Liver (tissue), 9 donors: ENCODE data around the gene RERE. TPM values are rescaled to one million over a fixed set of nuclear protein-coding genes. Genes with fewer than 3 reads are reported as not detected.

ENCODE experiments used
- DNase-seq: peaks from one replicate; pipeline ENCODE4 v3.0.0-alpha.2; 2017; ENCODE audit warnings: low spot score
- H3K27ac ChIP-seq, 2 donors: one replicate each; pipeline ENCODE4 v1.7.0; 2013; ENCODE audit warnings: inconsistent platforms in 2 of 2, low read length in 2 of 2, control low read depth in 1 of 2, low read depth in 1 of 2, mild to moderate bottlenecking in 1 of 2
- H3K27me3 ChIP-seq, 4 donors: one replicate each; pipeline versions ENCODE4 v1.6.1 to v1.7.0; 2013; ENCODE audit warnings: low read length in 3 of 4, inconsistent platforms in 1 of 4, mild to moderate bottlenecking in 1 of 4, moderate library complexity in 1 of 4; ENCODE audit not compliant: control insufficient read depth in 4 of 4, insufficient read depth in 4 of 4
- H3K36me3 ChIP-seq, 4 donors: one replicate each; pipeline versions ENCODE4 v1.6.1 to v1.7.0; 2013; ENCODE audit warnings: low read length in 3 of 4, mild to moderate bottlenecking in 3 of 4, low read depth in 1 of 4, moderate library complexity in 1 of 4; ENCODE audit not compliant: control insufficient read depth in 4 of 4, insufficient read depth in 3 of 4
- H3K4me1 ChIP-seq, 4 donors: one replicate each; pipeline versions ENCODE4 v1.6.1 to v1.7.0; 2013; ENCODE audit warnings: low read length in 3 of 4, mild to moderate bottlenecking in 3 of 4, moderate library complexity in 1 of 4; ENCODE audit not compliant: control insufficient read depth in 4 of 4, insufficient read depth in 4 of 4
- H3K4me3 ChIP-seq, 3 donors: one replicate each; pipeline versions ENCODE4 v1.6.1 to v1.7.0; 2013; ENCODE audit warnings: low read length in 3 of 3, control low read depth in 1 of 3, low read depth in 1 of 3, mild to moderate bottlenecking in 1 of 3
- H3K9ac ChIP-seq, 2 donors: one replicate each; pipeline ENCODE4 v1.7.0; 2013; ENCODE audit warnings: low read length in 2 of 2, mild to moderate bottlenecking in 2 of 2, moderate library complexity in 2 of 2, control low read depth in 1 of 2, low read depth in 1 of 2
- H3K9me3 ChIP-seq, 4 donors: one replicate each; pipeline versions ENCODE4 v1.6.1 to v1.7.0; 2013; ENCODE audit warnings: low read length in 3 of 4; ENCODE audit not compliant: control insufficient read depth in 4 of 4
- ATF3 ChIP-seq: IDR thresholded peaks from 2 replicates; pipeline ENCODE4 v1.6.1; 2016; ENCODE audit warnings: antibody characterized with exemption
- CTCF ChIP-seq: fragments of 150-350 bp; IDR thresholded peaks from 2 replicates; pipeline ENCODE4 v1.5.1; 2017; ENCODE audit warnings: improper control_type of control experiment, low read depth, low read length; ENCODE audit not compliant: missing input control
- EGR1 ChIP-seq, 2 donors: IDR thresholded peaks; 2 replicates each; pipeline ENCODE4 v1.6.1; 2016 to 2018; ENCODE audit warnings: antibody characterized with exemption in 2 of 2, low read depth in 2 of 2
- FOXA1 ChIP-seq: IDR thresholded peaks from 2 replicates; pipeline ENCODE4 v1.6.1; 2016; ENCODE audit warnings: antibody characterized with exemption
- FOXA2 ChIP-seq: IDR thresholded peaks from 2 replicates; pipeline ENCODE4 v1.6.1; 2016; ENCODE audit warnings: antibody characterized with exemption
- GABPA ChIP-seq, 2 donors: IDR thresholded peaks in 1 of 2; conservative IDR thresholded peaks in 1 of 2; 2 replicates each; pipeline ENCODE4 v1.6.1; 2016; ENCODE audit warnings: antibody characterized with exemption in 2 of 2, mild to moderate bottlenecking in 1 of 2, moderate library complexity in 1 of 2
- HNF4A ChIP-seq, 2 donors: conservative IDR thresholded peaks; 2 replicates each; pipeline ENCODE4 v1.6.1; 2016; ENCODE audit warnings: antibody characterized with exemption in 2 of 2, mild to moderate bottlenecking in 2 of 2
- HNF4G ChIP-seq: IDR thresholded peaks from 2 replicates; pipeline ENCODE4 v1.6.1; 2016; ENCODE audit warnings: antibody characterized with exemption
- JUND ChIP-seq, 2 donors: IDR thresholded peaks; 2 replicates each; pipeline ENCODE4 v1.6.1; 2016; ENCODE audit warnings: antibody characterized with exemption in 2 of 2
- MAX ChIP-seq: IDR thresholded peaks from 2 replicates; pipeline ENCODE4 v1.6.1; 2016; ENCODE audit warnings: antibody characterized with exemption
- NR2F2 ChIP-seq: IDR thresholded peaks from 2 replicates; pipeline ENCODE4 v1.6.1; 2016; ENCODE audit warnings: antibody characterized with exemption
- RAD21 ChIP-seq, 2 donors: IDR thresholded peaks; 2 replicates each; pipeline ENCODE4 v1.6.1; 2016; ENCODE audit warnings: antibody characterized with exemption in 2 of 2, mild to moderate bottlenecking in 2 of 2
- REST ChIP-seq: IDR thresholded peaks from 2 replicates; pipeline ENCODE4 v1.6.1; 2016; ENCODE audit warnings: antibody characterized with exemption, mild to moderate bottlenecking
- RXRA ChIP-seq, 2 donors: IDR thresholded peaks; 2 replicates each; pipeline ENCODE4 v1.6.1; 2017 to 2018; ENCODE audit warnings: antibody characterized with exemption in 2 of 2, mild to moderate bottlenecking in 1 of 2
- SP1 ChIP-seq: IDR thresholded peaks from 2 replicates; pipeline ENCODE4 v1.6.1; 2018; ENCODE audit warnings: antibody characterized with exemption, mild to moderate bottlenecking
- TAF1 ChIP-seq: conservative IDR thresholded peaks from 2 replicates; pipeline ENCODE4 v1.6.1; 2016; ENCODE audit warnings: antibody characterized with exemption, mild to moderate bottlenecking
- YY1 ChIP-seq: IDR thresholded peaks from 2 replicates; pipeline ENCODE4 v1.6.1; 2016; ENCODE audit warnings: antibody characterized with exemption, mild to moderate bottlenecking
- ZBTB33 ChIP-seq: IDR thresholded peaks from 2 replicates; pipeline ENCODE4 v1.6.1; 2016; ENCODE audit warnings: antibody characterized with exemption
- WGBS: extraction: QIAGEN DNeasy Blood & Tissue Kit; methylation state at CpG from one replicate; pipeline ENCODE4 v1.1.7; 2013; 5-methylcytosine and 5-hydroxymethylcytosine counted together
- polyA plus RNA-seq, 2 donors: library from polyadenylated mRNA; stranded (reverse) in 1 of 2; unstranded in 1 of 2; fragments of 200-250 nt in 1 of 2; fragments of >200 nt in 1 of 2; fragmentation: Nextera tagmentation in 1 of 2; extraction: Ambion mirVana in 1 of 2; gene quantifications; one replicate each; pipeline versions ENCODE4 v1.2.1 to v1.2.3, GENCODE V29; 2013 to 2015
- total RNA-seq, 2 donors: library from RNA; depleted of rRNA; stranded (reverse); fragments of >200 nt; gene quantifications; one replicate each; pipeline ENCODE4 v1.2.3, GENCODE V29; 2014
- donor health status: healthy.
- donor health status: healthy.
- donor health status: healthy.
- donor health status: healthy.
- donor health status: healthy.

Gene RERE
- total and polyA plus RNA-seq, 4 donors = 9.8 to 49.1 (median 24.8) TPM

GRCh38 chr1:8812081-8812480 lies 5.4 kb downstream of the RERE start:
- WGBS = 86% methylated on average over 6 of the region's 6 CpGs
- no peaks in the 10 kb centered on the region for H3K36me3 ChIP-seq
- no peak overlapping the region for H3K9ac ChIP-seq
- H3K4me3 ChIP-seq = no peak overlapping the region
- peaks cover 2 to 35% (median 31%) of the 10 kb centered on the region in 4 donors for H3K4me1 ChIP-seq
- DNase-seq = no peak
- H3K27ac ChIP-seq = no peak overlapping the region
- no peaks in the 10 kb centered on the region for H3K27me3 ChIP-seq
- no peaks in the 10 kb centered on the region for H3K9me3 ChIP-seq
- TF ChIP-seq YY1 (no peak), FOXA2 (no peak), NR2F2 (no peak), CTCF (no peak), EGR1 (IDR thresholded peaks at IDR 0.05; ENCODE audit: low read depth in 2 of 2) (no peak), HNF4G (no peak), SP1 (no peak), ZBTB33 (no peak), REST (no peak), MAX (no peak), FOXA1 (no peak), HNF4A (conservative IDR thresholded peaks at IDR 0.05) (no peak), ATF3 (no peak), RXRA (IDR thresholded peaks at IDR 0.05) (no peak), GABPA (IDR thresholded peaks at IDR 0.05 in 1 of 2, conservative IDR thresholded peaks at IDR 0.05 in 1 of 2) (no peak), RAD21 (IDR thresholded peaks at IDR 0.05) (no peak), TAF1 (no peak), JUND (IDR thresholded peaks at IDR 0.05) (no peak)
